B cell (primary cell): ENCODE measurements around the gene PXN.

Experiments used
- EZH2 ChIP-seq: IDR thresholded peaks from 2 replicates; pipeline ENCODE4 v1.6.1; 2012; ENCODE audit warnings: borderline replicate concordance, low read depth, mild to moderate bottlenecking, moderate library complexity, low read length; ENCODE audit not compliant: insufficient read depth, poor library complexity, severe bottlenecking
- TF ChIP-seq, protein P1 (sequence below): fragments of 200-600 bp; IDR thresholded peaks from one replicate; pipeline ENCODE4 v1.8.0; 2022; ENCODE audit warnings: antibody characterized with exemption, mild to moderate bottlenecking

DNA sequence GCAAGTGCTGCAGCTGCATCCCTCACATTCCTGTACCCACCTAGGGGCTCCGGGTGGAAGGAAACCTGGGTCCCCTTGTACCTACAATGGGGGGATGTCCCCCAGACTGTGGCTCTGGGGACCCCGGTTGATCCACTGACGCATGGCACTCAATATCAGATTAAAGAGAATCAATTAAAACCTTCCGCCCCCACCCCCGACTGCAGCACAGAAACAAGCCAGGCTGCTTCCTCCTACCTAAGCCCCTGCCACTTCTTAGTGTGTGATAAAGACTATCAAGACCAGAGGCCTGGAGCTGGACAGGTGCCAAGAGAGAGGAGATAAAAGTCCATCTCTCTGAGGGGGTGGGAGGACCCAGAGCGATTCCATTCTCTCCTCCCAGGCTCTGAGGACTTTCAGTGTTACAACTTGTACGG lies 36.5 kb downstream of the PXN start:
- TF ChIP-seq, protein P1, sequence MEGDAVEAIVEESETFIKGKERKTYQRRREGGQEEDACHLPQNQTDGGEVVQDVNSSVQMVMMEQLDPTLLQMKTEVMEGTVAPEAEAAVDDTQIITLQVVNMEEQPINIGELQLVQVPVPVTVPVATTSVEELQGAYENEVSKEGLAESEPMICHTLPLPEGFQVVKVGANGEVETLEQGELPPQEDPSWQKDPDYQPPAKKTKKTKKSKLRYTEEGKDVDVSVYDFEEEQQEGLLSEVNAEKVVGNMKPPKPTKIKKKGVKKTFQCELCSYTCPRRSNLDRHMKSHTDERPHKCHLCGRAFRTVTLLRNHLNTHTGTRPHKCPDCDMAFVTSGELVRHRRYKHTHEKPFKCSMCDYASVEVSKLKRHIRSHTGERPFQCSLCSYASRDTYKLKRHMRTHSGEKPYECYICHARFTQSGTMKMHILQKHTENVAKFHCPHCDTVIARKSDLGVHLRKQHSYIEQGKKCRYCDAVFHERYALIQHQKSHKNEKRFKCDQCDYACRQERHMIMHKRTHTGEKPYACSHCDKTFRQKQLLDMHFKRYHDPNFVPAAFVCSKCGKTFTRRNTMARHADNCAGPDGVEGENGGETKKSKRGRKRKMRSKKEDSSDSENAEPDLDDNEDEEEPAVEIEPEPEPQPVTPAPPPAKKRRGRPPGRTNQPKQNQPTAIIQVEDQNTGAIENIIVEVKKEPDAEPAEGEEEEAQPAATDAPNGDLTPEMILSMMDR = no peak
- no peak for TF ChIP-seq EZH2
